HepG2 (cell line): ENCODE data around the gene GDF15. TPM values are rescaled to one million over a fixed set of nuclear protein-coding genes. Genes with fewer than 3 reads are reported as not detected.

Experiments used
- ATRX ChIP-seq: sonication (generic); formaldehyde crosslinking; IDR thresholded peaks from 2 replicates; pipeline ENCODE4 v1.4.0; 2020; ENCODE audit warnings: missing genetic modification reagents, borderline replicate concordance
- FOSL2 ChIP-seq: sonication (generic); formaldehyde crosslinking; IDR thresholded peaks from 2 replicates; pipeline ENCODE4 v1.4.0; 2020; ENCODE audit warnings: missing genetic modification reagents
- JUNB ChIP-seq: sonication (generic); formaldehyde crosslinking; IDR thresholded peaks from 2 replicates; pipeline ENCODE4 v1.8.0; 2022; ENCODE audit warnings: missing genetic modification reagents, mild to moderate bottlenecking, borderline replicate concordance
- MIER3 ChIP-seq: IDR thresholded peaks from 2 replicates; pipeline ENCODE4 v1.6.1; 2016; ENCODE audit warnings: missing compliant biosample characterization, borderline replicate concordance
- MTA3 ChIP-seq: sonication (generic); formaldehyde crosslinking; IDR thresholded peaks from 2 replicates; pipeline ENCODE4 v1.4.0; 2020; ENCODE audit warnings: missing genetic modification reagents
- NCOA1 ChIP-seq: sonication (generic); formaldehyde crosslinking; IDR thresholded peaks from 2 replicates; pipeline ENCODE4 v1.9.0; 2021; ENCODE audit warnings: missing genetic modification reagents
- NFIC ChIP-seq: IDR thresholded peaks from 2 replicates; pipeline ENCODE4 v1.6.1; 2012; ENCODE audit warnings: mild to moderate bottlenecking, low read length, inconsistent platforms
- RBAK ChIP-seq: sonication (generic); formaldehyde crosslinking; IDR thresholded peaks from 2 replicates; pipeline ENCODE4 v1.5.1; 2020; ENCODE audit warnings: mild to moderate bottlenecking, missing genetic modification reagents
- REXO4 ChIP-seq: sonication (generic); formaldehyde crosslinking; IDR thresholded peaks from 2 replicates; pipeline ENCODE4 v1.8.0; 2022; ENCODE audit warnings: missing genetic modification reagents, mild to moderate bottlenecking, borderline replicate concordance
- RORA ChIP-seq: sonication (generic); formaldehyde crosslinking; IDR thresholded peaks from 2 replicates; pipeline ENCODE4 v1.5.0; 2020; ENCODE audit warnings: mild to moderate bottlenecking, missing genetic modification reagents, moderate library complexity
- STAT5B ChIP-seq: sonication (generic); formaldehyde crosslinking; IDR thresholded peaks from 2 replicates; pipeline ENCODE4 v1.4.0; 2020; ENCODE audit warnings: missing genetic modification reagents
- TCF7L2 ChIP-seq: IDR thresholded peaks from 2 replicates; pipeline ENCODE4 v1.6.1; 2011; ENCODE audit warnings: mild to moderate bottlenecking, low read depth, low read length, moderate library complexity
- YEATS4 ChIP-seq: sonication (generic); formaldehyde crosslinking; IDR thresholded peaks from 2 replicates; pipeline ENCODE4 v1.4.0; 2020; ENCODE audit warnings: missing genetic modification reagents, borderline replicate concordance
- ZNF10 ChIP-seq: sonication (generic); formaldehyde crosslinking; IDR thresholded peaks from 2 replicates; pipeline ENCODE4 v1.4.0; 2020; ENCODE audit warnings: mild to moderate bottlenecking, low read depth, missing genetic modification reagents, borderline replicate concordance
- ZNF251 ChIP-seq: sonication (generic); formaldehyde crosslinking; IDR thresholded peaks from 2 replicates; pipeline ENCODE4 v1.9.0; 2021; ENCODE audit warnings: mild to moderate bottlenecking, missing genetic modification reagents
- ZNF335 ChIP-seq: sonication (generic); formaldehyde crosslinking; IDR thresholded peaks from 2 replicates; pipeline ENCODE4 v1.4.0; 2020; ENCODE audit warnings: missing genetic modification reagents
- ZNF644 ChIP-seq: IDR thresholded peaks from 2 replicates; pipeline ENCODE4 v1.6.1; 2016; ENCODE audit warnings: low read depth
- polyA plus RNA-seq, 8 experiments: library from polyadenylated mRNA; depleted of rRNA in 3 of 8; stranded (reverse) in 7 of 8; unstranded in 1 of 8; fragments of >200 nt; fragmentation: Illumina TruSeq in 4 of 8; extraction: Trizol in 4 of 8; gene quantifications; 2 replicates each; pipeline versions ENCODE4 v1.2.1 to v1.2.3, GENCODE V29; 2011 to 2016; ENCODE audit warnings: low read depth in 4 of 8, missing spikeins in 1 of 8, mixed read lengths in 1 of 8; ENCODE audit not compliant: insufficient read depth in 1 of 8
- total RNA-seq, 5 experiments: library from RNA; depleted of rRNA; stranded (reverse); fragments of >200 nt; fragmentation: Illumina TruSeq; extraction: Trizol; gene quantifications; 2 replicates each; pipeline ENCODE4 v1.2.3, GENCODE V29; 2016; ENCODE audit warnings: low read depth in 1 of 5
- TF ChIP-seq, protein P1 (sequence below): sonication (generic); formaldehyde crosslinking; conservative IDR thresholded peaks from 2 replicates; pipeline ENCODE4 v1.4.0; 2020; ENCODE audit warnings: mild to moderate bottlenecking, missing genetic modification reagents, moderate library complexity
- TF ChIP-seq, protein P2 (sequence below): sonication (generic); formaldehyde crosslinking; IDR thresholded peaks from 2 replicates; pipeline ENCODE4 v1.4.0; 2020; ENCODE audit warnings: mild to moderate bottlenecking, missing genetic modification reagents
- TF ChIP-seq, protein P3 (sequence below): sonication (generic); formaldehyde crosslinking; conservative IDR thresholded peaks from 2 replicates; pipeline ENCODE4 v1.5.0; 2020; ENCODE audit warnings: missing genetic modification reagents
- TF ChIP-seq, protein P4 (sequence below): sonication (generic); formaldehyde crosslinking; IDR thresholded peaks from 2 replicates; pipeline ENCODE4 v1.8.0; 2022; ENCODE audit warnings: mild to moderate bottlenecking, missing genetic modification reagents
- TF ChIP-seq, protein P5 (sequence below): sonication (generic); formaldehyde crosslinking; IDR thresholded peaks from 2 replicates; pipeline ENCODE4 v1.8.0; 2022; ENCODE audit warnings: missing genetic modification reagents, mild to moderate bottlenecking, inconsistent platforms, borderline replicate concordance
- TF ChIP-seq, protein P6 (sequence below): sonication (generic); formaldehyde crosslinking; IDR thresholded peaks from 2 replicates; pipeline ENCODE4 v1.5.1; 2020; ENCODE audit warnings: missing genetic modification reagents, mild to moderate bottlenecking, borderline replicate concordance

GDF15 gene
- total and polyA plus RNA-seq, 2 of the 13 experiments (the other 11 are each of a cell fraction or from before 2014, with no cell fraction given): 146 to 422 TPM

DNA sequence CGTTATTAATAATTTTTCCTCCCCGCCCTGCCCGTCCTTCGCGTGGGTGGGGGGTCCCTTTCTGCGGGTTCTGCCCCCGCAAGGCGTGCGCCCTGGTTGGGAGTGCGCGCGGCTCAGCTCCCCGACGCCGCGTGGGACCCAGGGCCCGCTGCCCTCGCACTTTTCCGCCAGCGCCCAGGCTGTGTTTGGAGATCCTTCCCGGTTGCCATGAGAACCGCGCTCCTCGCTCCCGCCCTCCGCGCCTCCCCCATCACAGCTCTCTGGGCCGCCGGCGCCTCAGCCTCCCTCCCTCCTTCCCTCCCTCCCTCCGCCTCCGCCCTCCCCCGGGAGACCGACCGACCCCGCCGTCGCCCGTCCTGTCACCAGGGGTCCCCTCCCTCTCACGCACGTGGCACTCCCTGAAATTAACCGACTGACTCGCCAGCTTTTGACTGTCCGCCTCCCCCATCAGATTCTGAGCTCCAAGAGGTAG, 30.9 kb downstream of the GDF15 start (continued):
- TF ChIP-seq, protein P1, sequence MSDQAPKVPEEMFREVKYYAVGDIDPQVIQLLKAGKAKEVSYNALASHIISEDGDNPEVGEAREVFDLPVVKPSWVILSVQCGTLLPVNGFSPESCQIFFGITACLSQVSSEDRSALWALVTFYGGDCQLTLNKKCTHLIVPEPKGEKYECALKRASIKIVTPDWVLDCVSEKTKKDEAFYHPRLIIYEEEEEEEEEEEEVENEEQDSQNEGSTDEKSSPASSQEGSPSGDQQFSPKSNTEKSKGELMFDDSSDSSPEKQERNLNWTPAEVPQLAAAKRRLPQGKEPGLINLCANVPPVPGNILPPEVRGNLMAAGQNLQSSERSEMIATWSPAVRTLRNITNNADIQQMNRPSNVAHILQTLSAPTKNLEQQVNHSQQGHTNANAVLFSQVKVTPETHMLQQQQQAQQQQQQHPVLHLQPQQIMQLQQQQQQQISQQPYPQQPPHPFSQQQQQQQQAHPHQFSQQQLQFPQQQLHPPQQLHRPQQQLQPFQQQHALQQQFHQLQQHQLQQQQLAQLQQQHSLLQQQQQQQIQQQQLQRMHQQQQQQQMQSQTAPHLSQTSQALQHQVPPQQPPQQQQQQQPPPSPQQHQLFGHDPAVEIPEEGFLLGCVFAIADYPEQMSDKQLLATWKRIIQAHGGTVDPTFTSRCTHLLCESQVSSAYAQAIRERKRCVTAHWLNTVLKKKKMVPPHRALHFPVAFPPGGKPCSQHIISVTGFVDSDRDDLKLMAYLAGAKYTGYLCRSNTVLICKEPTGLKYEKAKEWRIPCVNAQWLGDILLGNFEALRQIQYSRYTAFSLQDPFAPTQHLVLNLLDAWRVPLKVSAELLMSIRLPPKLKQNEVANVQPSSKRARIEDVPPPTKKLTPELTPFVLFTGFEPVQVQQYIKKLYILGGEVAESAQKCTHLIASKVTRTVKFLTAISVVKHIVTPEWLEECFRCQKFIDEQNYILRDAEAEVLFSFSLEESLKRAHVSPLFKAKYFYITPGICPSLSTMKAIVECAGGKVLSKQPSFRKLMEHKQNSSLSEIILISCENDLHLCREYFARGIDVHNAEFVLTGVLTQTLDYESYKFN: no peak
- no peak for TF ChIP-seq STAT5B
- TF ChIP-seq, protein P2, sequence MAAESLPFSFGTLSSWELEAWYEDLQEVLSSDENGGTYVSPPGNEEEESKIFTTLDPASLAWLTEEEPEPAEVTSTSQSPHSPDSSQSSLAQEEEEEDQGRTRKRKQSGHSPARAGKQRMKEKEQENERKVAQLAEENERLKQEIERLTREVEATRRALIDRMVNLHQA (CRISPR knock-in tag): no peak
- TF ChIP-seq, protein P3, sequence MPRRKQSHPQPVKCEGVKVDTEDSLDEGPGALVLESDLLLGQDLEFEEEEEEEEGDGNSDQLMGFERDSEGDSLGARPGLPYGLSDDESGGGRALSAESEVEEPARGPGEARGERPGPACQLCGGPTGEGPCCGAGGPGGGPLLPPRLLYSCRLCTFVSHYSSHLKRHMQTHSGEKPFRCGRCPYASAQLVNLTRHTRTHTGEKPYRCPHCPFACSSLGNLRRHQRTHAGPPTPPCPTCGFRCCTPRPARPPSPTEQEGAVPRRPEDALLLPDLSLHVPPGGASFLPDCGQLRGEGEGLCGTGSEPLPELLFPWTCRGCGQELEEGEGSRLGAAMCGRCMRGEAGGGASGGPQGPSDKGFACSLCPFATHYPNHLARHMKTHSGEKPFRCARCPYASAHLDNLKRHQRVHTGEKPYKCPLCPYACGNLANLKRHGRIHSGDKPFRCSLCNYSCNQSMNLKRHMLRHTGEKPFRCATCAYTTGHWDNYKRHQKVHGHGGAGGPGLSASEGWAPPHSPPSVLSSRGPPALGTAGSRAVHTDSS: no peak
- TF ChIP-seq ZNF10: no peak
- TF ChIP-seq, protein P4, sequence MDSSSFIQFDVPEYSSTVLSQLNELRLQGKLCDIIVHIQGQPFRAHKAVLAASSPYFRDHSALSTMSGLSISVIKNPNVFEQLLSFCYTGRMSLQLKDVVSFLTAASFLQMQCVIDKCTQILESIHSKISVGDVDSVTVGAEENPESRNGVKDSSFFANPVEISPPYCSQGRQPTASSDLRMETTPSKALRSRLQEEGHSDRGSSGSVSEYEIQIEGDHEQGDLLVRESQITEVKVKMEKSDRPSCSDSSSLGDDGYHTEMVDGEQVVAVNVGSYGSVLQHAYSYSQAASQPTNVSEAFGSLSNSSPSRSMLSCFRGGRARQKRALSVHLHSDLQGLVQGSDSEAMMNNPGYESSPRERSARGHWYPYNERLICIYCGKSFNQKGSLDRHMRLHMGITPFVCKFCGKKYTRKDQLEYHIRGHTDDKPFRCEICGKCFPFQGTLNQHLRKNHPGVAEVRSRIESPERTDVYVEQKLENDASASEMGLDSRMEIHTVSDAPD (CRISPR knock-in tag): no peak
- TF ChIP-seq MTA3: no peak
- no peak for TF ChIP-seq FOSL2 (CRISPR knock-in tag)
- no peak for TF ChIP-seq TCF7L2
- TF ChIP-seq, protein P5, sequence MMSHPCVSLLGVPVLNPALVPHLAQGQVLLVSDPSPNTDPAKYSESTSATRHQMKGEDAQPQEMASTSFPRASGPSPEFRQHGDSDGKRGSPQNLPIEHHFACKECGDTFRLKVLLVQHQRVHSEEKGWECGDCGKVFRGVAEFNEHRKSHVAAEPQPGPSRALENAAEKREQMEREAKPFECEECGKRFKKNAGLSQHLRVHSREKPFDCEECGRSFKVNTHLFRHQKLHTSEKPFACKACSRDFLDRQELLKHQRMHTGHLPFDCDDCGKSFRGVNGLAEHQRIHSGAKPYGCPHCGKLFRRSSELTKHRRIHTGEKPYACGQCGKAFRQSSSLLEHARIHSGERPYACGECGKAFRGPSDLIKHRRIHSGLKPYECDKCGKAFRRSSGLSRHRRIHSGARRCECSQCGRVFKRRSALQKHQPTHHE (CRISPR knock-in tag): no peak
- TF ChIP-seq NCOA1 (CRISPR knock-in tag): no peak
- TF ChIP-seq YEATS4: no peak
- TF ChIP-seq ZNF644: no peak
- TF ChIP-seq JUNB: no peak
- no peak for TF ChIP-seq MIER3
- TF ChIP-seq, protein P6, sequence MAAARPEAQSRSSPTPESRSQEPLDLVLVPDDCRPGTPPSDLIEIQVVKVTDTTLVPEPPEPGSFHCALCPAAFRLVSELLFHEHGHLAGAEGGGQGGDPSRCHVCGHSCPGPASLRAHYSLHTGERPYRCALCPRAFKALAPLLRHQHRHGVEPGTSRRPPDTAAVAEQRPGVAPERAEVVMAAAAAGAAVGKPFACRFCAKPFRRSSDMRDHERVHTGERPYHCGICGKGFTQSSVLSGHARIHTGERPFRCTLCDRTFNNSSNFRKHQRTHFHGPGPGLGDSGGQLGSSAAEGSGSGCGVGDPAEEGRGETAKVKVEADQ (CRISPR knock-in tag): no peak
- no peak for TF ChIP-seq RBAK (CRISPR knock-in tag)
- no peak for TF ChIP-seq ATRX (CRISPR knock-in tag)
- no peak for TF ChIP-seq ZNF251
- TF ChIP-seq RORA: no peak
- no peak for TF ChIP-seq NFIC
- no peak for TF ChIP-seq ZNF335
- no peak for TF ChIP-seq REXO4 (CRISPR knock-in tag)
